Psoas muscle (tissue), 8 donors: ENCODE measurements around the gene YARS1. TPM values are rescaled to one million over a fixed set of nuclear protein-coding genes. Genes with fewer than 3 reads are reported as not detected.

Experiments used
- ATAC-seq, 4 donors: fragments of 200-7000 bp; cut with Tn5 transposase; one replicate each; pipeline ENCODE4 v1.9.1; 2020; ENCODE audit warnings: moderate library complexity in 3 of 4, mild to moderate bottlenecking in 2 of 4
- DNase-seq, 2 donors: peaks; one replicate each; pipeline ENCODE4 v3.0.0-alpha.2; 2020
- H3K27ac ChIP-seq: fragments of 200-600 bp; one replicate; pipeline ENCODE4 v1.8.0; 2022
- H3K27me3 ChIP-seq, 3 donors: fragments of 200-600 bp in 1 of 3; one replicate each; pipeline versions ENCODE4 v1.6.1 to v1.8.0; 2013 to 2022; ENCODE audit warnings: low read length in 2 of 3, mild to moderate bottlenecking in 2 of 3, moderate library complexity in 1 of 3; ENCODE audit not compliant: insufficient read depth in 3 of 3
- H3K36me3 ChIP-seq, 2 donors: fragments of 200-600 bp in 1 of 2; one replicate each; pipeline versions ENCODE4 v1.6.1 to v1.8.0; 2013 to 2022; ENCODE audit warnings: low read depth in 1 of 2, mild to moderate bottlenecking in 1 of 2, moderate library complexity in 1 of 2; ENCODE audit not compliant: insufficient read depth in 1 of 2
- H3K4me1 ChIP-seq: fragments of 200-600 bp; one replicate; pipeline ENCODE4 v1.8.0; 2022
- H3K4me3 ChIP-seq: fragments of 200-600 bp; one replicate; pipeline ENCODE4 v1.8.0; 2022; ENCODE audit warnings: mild to moderate bottlenecking
- H3K9me3 ChIP-seq: fragments of 200-600 bp; one replicate; pipeline ENCODE4 v1.8.0; 2022
- CTCF ChIP-seq: fragments of 200-600 bp; IDR thresholded peaks from one replicate; pipeline ENCODE4 v1.8.0; 2022; ENCODE audit warnings: antibody characterized with exemption
- WGBS, 3 donors: extraction: QIAGEN DNeasy Blood & Tissue Kit; methylation state at CpG; one replicate each; pipeline versions ENCODE4 v1.1.6 to v1.1.7; 2013; 5-methylcytosine and 5-hydroxymethylcytosine counted together
- intact Hi-C, 2 donors: fragments of 100-400 bp; cut with DNase I; formaldehyde crosslinking; loops; one replicate each; pipeline versions ENCODE4 v1.11.0 to v1.14.2; 2022
- polyA plus RNA-seq, 3 donors: library from polyadenylated mRNA; stranded (reverse); fragments of 200-250 nt; gene quantifications; one replicate each; pipeline ENCODE4 v1.2.3, GENCODE V29; 2013
- total RNA-seq, 4 donors: library from RNA; stranded (reverse); fragmentation: NEBNext Ultra II Directional in 2 of 4; extraction: Animal tissue kit (Norgen Biotek cat#: 25700) in 2 of 4; gene quantifications; one replicate each; pipeline versions ENCODE4 v1.2.1 to v1.2.4, GENCODE V29; 2021 to 2023
- donor health status: healthy with polysubstance abuse.
- donor health status: DM: no; HTN: no; CAD: no; lungs with moderate emphysema.
- donor health status: Bipolar disorder and iron deficiency.
- donor health status: healthy.
- donor health status: DM: yes; HTN: yes; CAD: no.
- donor health status: DM: no; HTN: no; CAD: no.
- donor health status: DM: no; HTN: no; CAD: no.
- donor health status: DM: yes; HTN: yes; CAD: no.

The YARS1 gene
- total and polyA plus RNA-seq, 7 donors = 36.9 to 114 (median 80.9) TPM

DNA sequence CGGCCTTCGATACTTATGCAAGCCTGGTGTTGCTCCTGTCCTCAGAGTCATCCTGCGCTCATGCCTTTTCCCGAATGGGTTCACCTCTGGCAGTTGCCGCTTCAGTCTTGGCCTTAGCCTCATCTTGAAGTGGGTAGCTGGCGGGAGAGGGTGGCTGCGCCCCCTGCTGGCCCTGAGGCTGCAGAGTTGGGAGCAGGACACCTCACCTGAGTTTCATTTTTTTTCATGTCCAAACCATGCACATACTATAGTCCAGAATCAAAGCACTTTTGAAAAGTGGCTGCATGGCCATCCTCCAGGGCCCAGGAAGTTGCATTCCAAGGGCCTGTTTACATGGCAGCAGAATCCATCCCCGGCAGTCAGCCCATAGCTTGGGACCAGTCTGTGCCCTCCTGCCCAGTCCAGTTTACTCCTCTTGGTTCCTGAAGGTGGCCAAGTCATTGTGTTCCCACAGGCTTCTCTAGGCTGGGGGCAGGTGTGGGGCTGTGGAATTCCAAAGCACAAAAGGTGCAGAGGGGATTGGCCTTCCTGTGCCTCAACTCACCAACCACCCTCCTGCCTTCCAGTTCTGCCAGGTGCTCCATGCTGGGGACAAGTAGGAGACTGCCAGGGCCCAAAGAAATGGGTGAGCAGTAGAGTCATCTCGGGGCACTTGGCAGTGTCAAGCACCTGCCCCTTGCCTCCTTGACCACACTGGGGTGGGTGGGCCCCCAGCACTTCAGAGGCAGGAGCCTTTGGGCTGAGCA is 44.0 kb downstream of the YARS1 start:
- intact Hi-C loops = loop anchor here (1.0 to 10.0 kb wide), 4 partner anchors 60 to 368 kb away; no protein-coding TSS in a partner anchor
- ATAC-seq = peak; percentile 80 to 92 (median 88)
- no peak overlapping the region for H3K27ac ChIP-seq
- no peaks in the 10 kb centered on the region for H3K27me3 ChIP-seq
- no peaks in the 10 kb centered on the region for H3K9me3 ChIP-seq
- no peaks in the 10 kb centered on the region for H3K4me1 ChIP-seq
- DNase-seq = peak; percentile 79 to 91
- H3K4me3 ChIP-seq = no peak overlapping the region
- 19 to 26% (median 20%) methylated on average over 9 of the region's 9 CpGs for WGBS, 3 donors
- peak; percentile 94 for TF ChIP-seq CTCF
- H3K36me3 ChIP-seq = peaks cover 0 to 47% of the 10 kb centered on the region in 2 donors

DNA sequence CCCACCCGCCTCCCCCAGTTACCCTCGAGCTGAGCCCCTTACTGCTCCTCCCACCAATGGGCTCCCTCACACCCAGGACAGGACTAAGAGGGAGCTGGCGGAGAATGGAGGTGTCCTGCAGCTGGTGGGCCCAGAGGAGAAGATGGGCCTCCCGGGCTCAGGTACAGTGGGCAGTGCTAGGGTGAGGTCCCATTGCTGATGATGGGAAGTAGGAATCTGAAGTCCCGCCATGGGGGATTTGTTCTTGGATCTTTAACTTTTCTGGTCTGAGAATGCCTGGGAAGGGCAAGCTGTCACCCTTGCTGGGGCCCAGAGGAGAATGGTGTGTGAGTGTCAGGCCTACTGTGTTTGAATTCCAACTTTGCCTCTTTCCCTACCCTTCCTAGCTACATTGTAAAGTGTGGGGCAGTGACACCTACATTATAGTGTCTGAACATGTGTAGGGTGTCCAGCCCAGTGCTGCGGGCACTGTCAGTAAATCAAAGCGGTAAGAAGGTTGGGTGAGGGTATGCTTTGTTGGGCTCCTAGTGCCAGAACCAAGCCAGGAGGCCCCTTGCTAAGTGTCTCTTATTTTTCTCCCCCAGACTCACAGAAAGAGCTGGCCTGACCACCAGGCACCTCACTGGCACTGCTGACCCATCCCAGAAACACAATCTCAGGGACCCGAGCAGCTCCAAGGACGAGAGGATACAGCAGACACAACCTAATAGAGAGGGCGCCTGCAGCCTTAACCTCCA is 44.7 kb downstream of the YARS1 start:
- Histone ChIP-seq H3K27ac (no peak overlapping the region), H3K36me3 (peaks cover 0 to 39% of the 10 kb centered on the region in 2 donors), H3K9me3 (no peaks in the 10 kb centered on the region), H3K4me1 (no peaks in the 10 kb centered on the region), H3K27me3 (no peaks in the 10 kb centered on the region), H3K4me3 (no peak overlapping the region)
- TF ChIP-seq CTCF = no peak
- intact Hi-C loops = loop anchor here (1.0 to 10.0 kb wide), 4 partner anchors 60 to 368 kb away; no protein-coding TSS in a partner anchor
- WGBS, 3 donors = 79 to 89% (median 81%) methylated on average over 10 of the region's 10 CpGs
- ATAC-seq (peak in 1 of 4 donors; percentile 1), DNase-seq (no peak)

- H3K4me1 ChIP-seq = peaks cover 3% of the 10 kb centered on the region
- no peak for ATAC-seq
- H3K36me3 ChIP-seq = peaks cover 0 to 32% of the 10 kb centered on the region in 2 donors
- H3K27ac ChIP-seq = no peak overlapping the region
- no peak overlapping the region for H3K4me3 ChIP-seq
- TF ChIP-seq CTCF = no peak
- no peaks in the 10 kb centered on the region for H3K27me3 ChIP-seq
- 83 to 86% (median 84%) methylated on average over 27 to 30 of the region's 30 CpGs for WGBS, 3 donors
- no peaks in the 10 kb centered on the region for H3K9me3 ChIP-seq
- DNase-seq = no peak
- intact Hi-C loops = loop anchor here (2.0 to 10.0 kb wide), 3 partner anchors 59 to 367 kb away; no protein-coding TSS in a partner anchor
Measured at GRCh38 chr1:32771561-32772280, 45.4 kb downstream of the YARS1 start.

GRCh38 chr1:32770741-32771548 is 46.2 kb downstream of the YARS1 start:
- H3K36me3 ChIP-seq = peaks cover 0 to 24% of the 10 kb centered on the region in 2 donors
- 78 to 86% (median 84%) methylated on average over 15 to 18 of the region's 18 CpGs for WGBS, 3 donors
- no peaks in the 10 kb centered on the region for H3K27me3 ChIP-seq
- intact Hi-C loops = loop anchor here (5.0 to 10.0 kb wide), 2 partner anchors 249 to 366 kb away; no protein-coding TSS in a partner anchor
- DNase-seq = no peak
- no peak overlapping the region for H3K27ac ChIP-seq
- ATAC-seq = no peak
- H3K4me3 ChIP-seq = no peak overlapping the region
- no peak for TF ChIP-seq CTCF
- peaks cover 5% of the 10 kb centered on the region for H3K4me1 ChIP-seq
- H3K9me3 ChIP-seq = no peaks in the 10 kb centered on the region
